Stimulated activated CD8-positive, alpha-beta memory T cell treated with anti-CD3 and anti-CD28 coated beads, Interleukin-15, amount 100 ng/mL, for 24 hours (primary cell): ENCODE results near the gene VILL.

Experiments used
- DNase-seq: peaks from one replicate; pipeline ENCODE4 v3.0.0-alpha.2; 2020; ENCODE audit warnings: low read depth

The VILL gene

DNA sequence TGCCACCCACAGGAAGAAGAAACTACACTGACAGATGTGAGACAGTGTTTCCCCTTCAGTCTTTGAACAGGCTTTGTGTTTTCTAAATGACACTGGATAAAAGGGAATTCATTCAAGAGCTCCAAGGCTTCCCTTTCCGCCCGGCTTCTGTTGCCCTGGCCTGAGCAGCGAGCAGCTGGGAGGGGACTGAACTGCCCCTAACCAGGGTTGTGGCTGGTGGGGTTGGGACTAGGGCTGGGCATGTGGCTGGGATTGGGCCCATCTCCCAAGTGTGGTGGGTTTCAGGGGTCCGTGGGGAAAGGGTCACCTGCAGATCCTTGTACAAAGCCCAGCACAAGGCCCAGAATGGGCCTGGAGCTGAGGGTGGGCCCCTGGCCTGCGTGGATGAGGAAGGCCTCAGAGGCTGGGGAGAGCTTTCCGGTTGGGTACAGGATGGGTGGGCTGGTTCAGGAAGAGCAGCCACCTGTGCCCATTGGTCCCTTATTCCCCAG is 10.4 kb downstream of the VILL start:
- no peak for DNase-seq

DNA sequence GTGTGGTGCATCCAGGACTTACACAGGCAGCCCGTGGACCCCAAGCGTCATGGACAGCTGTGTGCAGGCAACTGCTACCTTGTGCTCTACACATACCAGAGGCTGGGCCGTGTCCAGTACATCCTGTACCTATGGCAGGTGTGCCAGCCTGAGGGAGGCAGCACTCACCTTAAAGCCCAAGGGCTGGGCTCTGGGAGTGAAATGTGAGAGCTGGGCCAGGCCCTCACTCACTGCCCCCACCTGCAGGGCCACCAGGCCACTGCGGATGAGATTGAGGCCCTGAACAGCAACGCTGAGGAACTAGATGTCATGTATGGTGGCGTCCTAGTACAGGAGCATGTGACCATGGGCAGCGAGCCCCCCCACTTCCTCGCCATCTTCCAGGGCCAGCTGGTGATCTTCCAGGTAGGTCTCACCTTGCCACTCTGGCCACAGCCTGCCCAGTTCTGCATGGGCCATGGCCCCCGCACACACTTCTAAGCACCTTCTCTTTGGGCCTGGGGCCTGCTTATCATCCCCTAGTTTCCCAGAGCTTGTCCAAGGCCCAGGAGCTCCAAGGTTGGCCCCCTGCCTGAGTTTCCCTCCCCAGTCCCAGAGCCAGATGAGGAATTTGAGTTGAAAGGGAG is 11.0 kb downstream of the VILL start:
- DNase-seq, result no peak

GRCh38 chr3:38002291-38002876 is 11.8 kb downstream of the VILL start:
- no peak for DNase-seq

DNA sequence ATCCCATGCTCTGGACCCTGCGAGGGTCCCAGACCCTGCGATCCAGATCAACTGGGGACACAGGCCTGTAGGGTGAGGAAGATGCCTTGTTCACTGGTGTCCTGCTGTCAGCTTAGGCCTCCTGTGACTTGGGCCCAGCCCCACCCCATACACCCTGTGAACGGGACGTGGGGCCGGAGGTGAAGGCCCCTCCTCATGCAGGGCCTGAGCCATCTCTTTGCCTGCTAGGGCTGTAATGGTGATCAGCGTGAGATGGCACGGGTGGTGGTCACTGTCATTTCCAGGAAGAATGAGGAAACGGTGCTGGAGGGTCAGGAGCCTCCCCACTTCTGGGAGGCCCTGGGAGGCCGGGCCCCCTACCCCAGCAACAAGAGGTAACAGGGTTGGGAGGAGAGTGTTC is 12.4 kb downstream of the VILL start:
- DNase-seq, result no peak

DNA sequence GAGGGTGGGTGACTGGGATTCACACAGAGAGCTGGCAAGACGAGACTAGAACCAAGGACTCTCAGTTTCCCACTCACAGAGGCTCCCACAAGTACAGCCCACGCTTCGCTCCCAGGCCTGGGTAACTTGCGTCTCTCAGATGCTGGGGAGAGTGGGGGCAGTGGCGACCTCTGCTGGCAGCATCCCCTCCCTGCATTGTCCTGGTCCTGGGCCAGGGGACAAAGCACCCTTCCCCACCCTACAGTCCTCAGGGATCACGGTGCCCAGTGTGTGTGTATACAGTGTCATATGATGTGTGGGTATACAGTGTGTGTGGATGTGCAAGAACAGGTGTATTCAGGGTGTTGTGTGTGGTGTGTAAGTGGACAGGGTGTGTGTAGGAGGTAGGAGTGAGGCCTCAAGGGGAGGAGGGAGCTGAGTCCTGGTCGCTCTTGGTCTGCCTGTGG is 12.8 kb downstream of the VILL start:
- DNase-seq, result no peak

DNA sequence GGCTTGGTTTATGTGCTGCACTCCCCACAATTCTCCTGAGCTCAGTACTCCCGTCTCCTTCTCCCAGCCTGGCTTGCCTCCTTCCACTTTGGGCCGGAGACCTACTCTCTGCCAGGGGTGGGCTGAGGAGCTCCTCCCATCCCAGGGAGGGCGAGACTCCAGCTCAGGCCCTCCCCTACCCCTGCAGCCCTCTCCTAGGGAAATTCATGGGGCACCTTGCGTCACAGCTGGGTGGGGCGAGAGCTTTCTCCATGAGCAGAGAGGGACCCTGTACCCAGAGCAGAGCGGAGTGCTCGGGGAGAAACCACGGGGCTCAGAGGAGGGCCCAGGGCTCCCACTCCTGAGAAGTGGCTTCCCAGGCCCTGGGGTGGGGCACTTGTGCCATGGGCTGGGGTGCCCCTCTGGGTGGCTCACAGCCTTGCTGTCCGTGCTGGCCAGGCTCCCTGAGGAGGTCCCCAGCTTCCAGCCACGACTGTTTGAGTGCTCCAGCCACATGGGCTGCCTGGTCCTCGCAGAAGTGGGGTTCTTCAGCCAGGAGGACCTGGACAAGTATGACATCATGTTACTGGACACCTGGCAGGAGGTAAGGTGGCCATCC is 13.3 kb downstream of the VILL start:
- no peak for DNase-seq

- DNase-seq, result no peak
Measured at GRCh38 chr3:38004415-38005075, 14.0 kb downstream of the VILL start.

GRCh38 chr3:38005076-38006020 is 14.8 kb downstream of the VILL start:
- no peak for DNase-seq

GRCh38 chr3:38006031-38006430 is 15.4 kb downstream of the VILL start:
- no peak for DNase-seq

GRCh38 chr3:38006445-38006995 is 15.9 kb downstream of the VILL start:
- no peak for DNase-seq

DNA sequence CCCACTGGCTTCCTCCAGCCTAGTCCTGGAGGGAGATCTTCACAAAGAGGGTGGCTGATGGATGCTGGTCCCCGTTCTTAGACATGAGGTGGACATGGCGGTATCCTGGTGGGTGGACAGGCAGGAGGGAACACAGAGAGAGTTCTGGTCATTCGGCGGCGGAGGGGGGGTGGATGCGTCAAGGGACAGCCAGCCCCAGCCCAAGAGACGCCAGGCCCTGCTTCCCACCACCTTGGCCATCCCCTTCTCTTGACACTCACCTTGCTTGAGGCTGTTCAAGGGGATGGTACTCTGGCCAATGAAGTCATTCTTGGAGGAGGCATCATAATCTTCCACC is 17.1 kb downstream of the VILL start:
- DNase-seq, result no peak

DNA sequence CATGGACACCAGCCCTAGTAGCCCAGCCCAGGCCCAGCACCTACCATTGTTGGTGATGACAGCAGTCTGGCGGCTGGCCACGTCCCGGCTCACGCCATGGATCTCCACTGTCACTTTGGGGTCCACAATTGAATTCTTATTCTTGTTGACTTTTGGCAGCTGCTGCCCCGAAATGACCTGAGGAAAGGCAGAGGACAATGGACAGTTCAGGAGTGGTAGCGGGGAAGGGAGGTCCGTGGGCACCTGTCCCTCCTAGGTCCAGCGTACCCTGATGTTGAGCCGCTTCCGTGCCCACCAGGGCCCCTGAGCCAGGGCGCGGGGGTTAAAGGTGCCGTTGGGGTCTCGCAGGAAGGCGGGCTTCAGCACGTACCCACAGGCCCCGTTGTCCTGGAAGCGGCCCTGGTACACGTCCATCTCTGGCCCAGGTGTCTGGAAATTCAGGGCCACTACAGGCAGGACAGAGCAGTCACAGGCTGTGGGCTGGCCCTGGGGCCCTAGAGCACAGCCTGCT is 17.7 kb downstream of the VILL start:
- DNase-seq, result no peak

DNA sequence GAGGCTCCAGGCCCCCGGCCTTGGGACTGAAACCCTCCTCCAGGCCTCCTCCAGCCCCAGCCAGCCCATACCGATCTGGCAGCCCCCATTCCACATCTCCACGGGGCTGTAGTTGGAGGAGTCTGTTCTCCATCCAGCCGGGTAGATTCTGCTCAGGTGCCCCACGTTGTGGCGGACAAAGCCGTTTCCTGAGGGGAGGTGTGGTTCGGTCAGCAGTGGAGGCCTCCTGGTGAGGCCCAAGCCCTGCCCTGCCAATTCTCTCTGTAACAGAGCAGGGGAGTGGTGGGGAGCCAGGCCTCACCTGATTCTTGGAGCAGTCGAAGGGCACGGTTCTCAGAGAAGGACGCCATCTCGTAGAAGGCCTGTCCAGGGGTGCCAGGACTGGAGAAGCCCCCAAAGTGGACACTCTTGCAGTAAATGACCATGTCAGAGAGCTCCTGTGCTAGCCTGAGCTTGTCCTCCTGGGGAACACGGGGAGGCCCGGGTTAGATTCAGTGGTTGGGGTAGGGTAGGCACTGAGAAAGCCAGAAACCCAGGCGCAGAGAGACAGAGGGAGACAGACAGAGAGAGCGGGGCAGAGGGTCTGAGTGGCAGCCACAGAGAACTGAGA is 18.5 kb downstream of the VILL start:
- DNase-seq, result no peak

GRCh38 chr3:38009807-38010591 is 19.4 kb downstream of the VILL start:
- DNase-seq, result no peak

DNA sequence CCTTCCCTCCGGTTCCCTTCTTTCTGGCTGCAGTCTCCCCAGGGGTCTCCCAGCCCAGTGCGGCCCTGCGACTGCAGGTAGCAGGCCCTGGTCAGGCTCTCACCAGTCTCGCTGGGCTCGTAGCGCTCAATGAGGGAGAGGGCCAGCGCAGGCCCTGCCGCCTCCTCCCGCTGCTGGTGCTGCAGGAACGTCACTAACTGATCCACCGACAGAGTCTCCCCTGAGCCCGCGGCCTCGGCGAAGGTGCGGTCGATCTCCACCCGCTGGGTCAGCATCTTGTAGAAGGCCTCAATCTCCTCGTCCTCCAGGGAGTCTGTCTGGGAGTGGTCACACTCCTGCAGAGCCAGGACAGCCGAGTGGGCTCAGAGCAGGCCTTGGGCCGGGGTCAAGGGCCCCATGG is 20.5 kb downstream of the VILL start:
- DNase-seq, result no peak

DNA sequence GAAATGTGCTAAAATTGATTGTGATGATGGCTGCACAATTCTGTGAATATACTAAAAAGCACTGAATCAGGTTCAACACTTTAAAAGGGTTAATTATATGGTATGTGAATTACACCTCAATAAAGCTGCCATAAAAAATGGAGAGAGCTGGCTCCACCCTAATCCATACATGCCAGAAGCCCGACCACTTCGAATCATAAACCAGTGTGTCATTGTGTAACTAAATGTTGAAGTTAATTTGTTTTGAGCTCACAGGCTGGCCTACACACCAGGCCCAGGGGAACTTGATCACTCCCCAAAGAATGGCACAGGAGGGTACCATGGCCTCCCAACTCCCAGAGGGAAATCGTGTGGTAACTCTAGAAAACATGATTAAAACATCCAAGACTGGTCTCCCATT is 24.9 kb downstream of the VILL start:
- DNase-seq, result no peak

DNA sequence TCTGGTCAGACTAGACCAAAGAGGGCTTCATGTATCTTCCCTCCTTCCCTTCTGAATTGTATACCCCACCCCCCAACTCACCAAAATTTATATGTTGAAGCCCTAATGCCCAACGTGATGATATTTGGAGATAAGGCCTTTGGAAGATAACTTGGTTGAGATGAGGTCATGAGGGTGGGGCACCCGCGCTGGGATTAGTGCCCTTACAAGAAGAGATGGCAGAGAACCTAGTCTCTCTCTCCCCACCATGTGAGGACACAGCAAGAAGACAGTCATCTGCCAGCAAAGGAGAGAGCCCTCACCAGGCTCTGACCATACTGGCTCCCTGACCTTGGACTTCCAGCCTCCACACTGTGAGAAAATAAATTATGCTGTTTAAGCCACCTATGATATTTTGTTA is 25.4 kb downstream of the VILL start:
- no peak for DNase-seq

DNA sequence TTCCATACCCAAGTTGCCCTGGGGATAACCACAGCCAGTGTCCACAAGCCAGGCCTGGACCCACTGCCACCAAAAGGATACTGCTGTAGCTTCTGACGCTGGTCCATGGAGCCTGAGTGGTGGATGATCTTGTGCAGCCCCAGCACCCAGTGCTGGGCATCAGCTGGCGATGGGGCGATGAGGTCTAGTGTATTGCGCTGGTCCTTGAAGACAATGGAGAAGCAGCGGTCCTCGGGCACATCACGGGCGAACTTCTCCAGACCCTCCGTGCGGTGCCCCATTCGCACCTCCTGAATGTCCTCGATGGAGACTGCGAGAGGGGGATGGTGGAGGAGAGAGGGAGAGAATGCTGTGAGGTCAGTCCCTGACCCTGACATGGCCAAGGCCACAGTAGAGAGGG is 25.8 kb downstream of the VILL start:
- DNase-seq, result no peak

GRCh38 chr3:38016847-38017444 is 26.4 kb downstream of the VILL start:
- DNase-seq, result no peak
